Measurements from ENCODE around the gene RDH5.

- TF ChIP-seq SUZ12 (IDR thresholded peaks at IDR 0.05) (no peak), PKNOX1 (IDR thresholded peaks at IDR 0.05) (no peak), FOXK2 (IDR thresholded peaks at IDR 0.05) (no peak), TARDBP (IDR thresholded peaks at IDR 0.05) (no peak), ELF4 (IDR thresholded peaks at IDR 0.05) (no peak), BHLHE40 (IDR thresholded peaks at IDR 0.05; ENCODE audit: borderline replicate concordance) (no peak), SP1 (IDR thresholded peaks at IDR 0.05) (no peak), NFRKB (IDR thresholded peaks at IDR 0.05) (no peak), L3MBTL2 (conservative IDR thresholded peaks at IDR 0.05) (no peak), FOXA1 (IDR thresholded peaks at IDR 0.05) (no peak), ARNT (IDR thresholded peaks at IDR 0.05) (no peak), FOXM1 (IDR thresholded peaks at IDR 0.05; ENCODE audit: borderline replicate concordance) (no peak), ZNF384 (IDR thresholded peaks at IDR 0.05) (no peak)
Measured at GRCh38 chr12:55702861-55703260, 17.3 kb upstream of the RDH5 start.

Measured in HEK293T (cell line).